Measurements from ENCODE around the gene BCAR1. TPM values are rescaled to one million over a fixed set of nuclear protein-coding genes. Genes with fewer than 3 reads are reported as not detected.

BCAR1 gene
- 85.1 and 87.6 TPM in 2 replicates for total RNA-seq

GRCh38 chr16:75251280-75252048, at the start of gene BCAR1:
Gene BCAR1, minus strand, starts transcription at chr16:75251624. Its CDS starts 142 bp downstream, at chr16:75251482.

GRCh38 chr16:75218256-75219076, 33.0 kb downstream of the BCAR1 start, which contains the start of gene CTRB1:
Gene CTRB1, plus strand, starts transcription at chr16:75218988. Its CDS starts 20 bp downstream, at chr16:75219008.

GRCh38 chr16:75206749-75207451, 44.5 kb downstream of the BCAR1 start, which contains the start of gene CTRB2:
Gene CTRB2, minus strand, starts transcription at chr16:75207161. Its CDS starts 20 bp downstream, at chr16:75207141.

Other genes starting within 250 kb of the BCAR1 start
- gene LDHD, start 134.8 kb downstream of the BCAR1 start, total RNA-seq, result 0.86 and 4.1 TPM in 2 replicates
- gene ZFP1, start 103.1 kb downstream of the BCAR1 start, total RNA-seq, result 4.3 and 11.9 TPM in 2 replicates
- not detected in 2 replicates for gene CTRB2, start 44.5 kb downstream of the BCAR1 start, total RNA-seq
- gene CTRB1, start 32.6 kb downstream of the BCAR1 start, total RNA-seq, result not detected in 2 replicates
- 23.9 and 53.5 TPM in 2 replicates for gene CFDP1, start 181.9 kb upstream of the BCAR1 start, total RNA-seq
- gene TMEM170A, start 213.1 kb upstream of the BCAR1 start, total RNA-seq, result 6.9 and 15.4 TPM in 2 replicates
- 0.18 and 1.2 TPM in 2 replicates for gene CHST6, start 243.8 kb upstream of the BCAR1 start, total RNA-seq